Breast epithelium (tissue), 4 donors: Measurements from ENCODE around the gene EMC10. TPM values are rescaled to one million over a fixed set of nuclear protein-coding genes. Genes with fewer than 3 reads are reported as not detected.

Source experiments
- DNase-seq, 2 donors: peaks; one replicate each; pipeline ENCODE4 v3.0.0-alpha.2; 2019; ENCODE audit warnings: low spot score in 2 of 2
- H3K27ac ChIP-seq, 2 donors: fragments of 200-600 bp; sonication (generic) in 1 of 2; one replicate each; pipeline ENCODE4 v1.5.1; 2016 to 2019; ENCODE audit warnings: mild to moderate bottlenecking in 1 of 2
- H3K27me3 ChIP-seq, 2 donors: fragments of 200-600 bp; sonication (generic) in 1 of 2; one replicate each; pipeline versions ENCODE4 v1.5.1 to v1.6.0; 2017 to 2019; ENCODE audit warnings: control low read depth in 1 of 2, mild to moderate bottlenecking in 1 of 2
- H3K36me3 ChIP-seq: fragments of 200-600 bp; one replicate; pipeline ENCODE4 v1.5.1; 2019
- H3K4me1 ChIP-seq, 2 donors: fragments of 200-600 bp; sonication (generic); one replicate each; pipeline ENCODE4 v1.5.1; 2016 to 2019; ENCODE audit warnings: control low read depth in 1 of 2
- H3K4me3 ChIP-seq, 3 donors: fragments of 200-600 bp; sonication (generic); 1 replicate in 2 of 3; 2 replicates in 1 of 3; pipeline ENCODE4 v1.5.1; 2016 to 2019; ENCODE audit warnings: mild to moderate bottlenecking in 3 of 3, moderate library complexity in 2 of 3
- H3K9me3 ChIP-seq, 2 donors: fragments of 200-600 bp; sonication (generic) in 1 of 2; one replicate each; pipeline ENCODE4 v1.5.1; 2016 to 2019; ENCODE audit warnings: control low read depth in 1 of 2
- CTCF ChIP-seq, 3 donors: fragments of 450-650 bp; IDR thresholded peaks; one replicate each; pipeline ENCODE4 v1.5.1; 2016 to 2017; ENCODE audit warnings: antibody characterized with exemption in 3 of 3, mild to moderate bottlenecking in 3 of 3, moderate library complexity in 3 of 3
- POLR2A ChIP-seq: fragments of 450-650 bp; IDR thresholded peaks from one replicate; pipeline ENCODE4 v1.6.1; 2016; ENCODE audit warnings: antibody characterized with exemption, mild to moderate bottlenecking, moderate library complexity
- POLR2AphosphoS5 ChIP-seq, 3 donors: sonication (generic); formaldehyde crosslinking; IDR thresholded peaks; one replicate each; pipeline ENCODE4 v1.6.1; 2017; ENCODE audit warnings: antibody characterized with exemption in 3 of 3
- intact Hi-C: fragments of 100-400 bp; cut with DNase I; formaldehyde crosslinking; loops from one replicate; pipeline ENCODE4 v1.15.1; 2023; ENCODE audit warnings: low total_unique reads
- total RNA-seq, 3 donors: library from RNA; depleted of rRNA; stranded (reverse); fragments of >200 nt; gene quantifications; one replicate each; pipeline ENCODE4 v1.1.0, GENCODE V29; 2016

Gene EMC10
- total RNA-seq, 3 donors from 2014 or later: 38.0 to 78.2 (median 64.6) TPM

GRCh38 chr19:50481351-50482149 is 5.2 kb downstream of the EMC10 start:
- no peaks in the 10 kb centered on the region for H3K27me3 ChIP-seq
- no peak overlapping the region for H3K4me3 ChIP-seq
- DNase-seq: no peak
- H3K36me3 ChIP-seq: no peaks in the 10 kb centered on the region
- no peak for TF ChIP-seq POLR2AphosphoS5 (IDR thresholded peaks at IDR 0.05)
- no peak for TF ChIP-seq CTCF (IDR thresholded peaks at IDR 0.05)
- no peak for TF ChIP-seq POLR2A
- peaks cover 3 to 9% of the 10 kb centered on the region in 2 donors for H3K4me1 ChIP-seq
- H3K27ac ChIP-seq: no peak overlapping the region
- H3K9me3 ChIP-seq: no peaks in the 10 kb centered on the region
- intact Hi-C loops: no loop called here

GRCh38 chr19:50482271-50482855 is 6.1 kb downstream of the EMC10 start:
- TF ChIP-seq CTCF (IDR thresholded peaks at IDR 0.05) (no peak), POLR2AphosphoS5 (IDR thresholded peaks at IDR 0.05) (no peak), POLR2A (no peak)
- Histone ChIP-seq H3K9me3 (no peaks in the 10 kb centered on the region), H3K36me3 (no peaks in the 10 kb centered on the region), H3K4me1 (peaks cover 3 to 4% of the 10 kb centered on the region in 2 donors), H3K27me3 (peaks cover 0 to 3% of the 10 kb centered on the region in 2 donors), H3K4me3 (no peak overlapping the region), H3K27ac (no peak overlapping the region)
- intact Hi-C loops: no loop called here
- no peak for DNase-seq

- Histone ChIP-seq H3K36me3 (no peaks in the 10 kb centered on the region), H3K27me3 (peaks cover 0 to 3% of the 10 kb centered on the region in 2 donors), H3K4me3 (no peak overlapping the region), H3K27ac (no peak overlapping the region), H3K4me1 (no peaks in the 10 kb centered on the region), H3K9me3 (no peaks in the 10 kb centered on the region)
- no peak for DNase-seq
- intact Hi-C loops: no loop called here
- TF ChIP-seq POLR2A (no peak), POLR2AphosphoS5 (IDR thresholded peaks at IDR 0.05) (no peak), CTCF (IDR thresholded peaks at IDR 0.05) (no peak)
These were observed 6.6 kb downstream of the EMC10 start for GRCh38 chr19:50482916-50483315.

- no peaks in the 10 kb centered on the region for H3K9me3 ChIP-seq
These were observed 9.1 kb downstream of the EMC10 start for GRCh38 chr19:50485284-50485955.

More at GRCh38 chr19:50485284-50485955, 9.1 kb downstream of the EMC10 start:
- intact Hi-C loops: no loop called here
- H3K36me3 ChIP-seq: no peaks in the 10 kb centered on the region
- H3K27me3 ChIP-seq: peaks cover 0 to 3% of the 10 kb centered on the region in 2 donors
- no peak for DNase-seq
- no peak overlapping the region for H3K4me3 ChIP-seq
- no peaks in the 10 kb centered on the region for H3K4me1 ChIP-seq
- no peak overlapping the region for H3K27ac ChIP-seq
- TF ChIP-seq POLR2A (no peak), CTCF (IDR thresholded peaks at IDR 0.05) (no peak), POLR2AphosphoS5 (IDR thresholded peaks at IDR 0.05) (no peak)
